Stomach (tissue), 9 donors: ENCODE data around the gene IRS2. TPM values are rescaled to one million over a fixed set of nuclear protein-coding genes. Genes with fewer than 3 reads are reported as not detected.

Experiments used
- DNase-seq, 2 donors: peaks; one replicate each; pipeline versions ENCODE4 v3.0.0 to v3.0.0-alpha.2; 2013 to 2019
- H3K27ac ChIP-seq, 5 donors: fragments of 200-600 bp in 4 of 5; sonication (generic) in 4 of 5; one replicate each; pipeline ENCODE4 v1.5.1; 2013 to 2019; ENCODE audit warnings: mild to moderate bottlenecking in 1 of 5, moderate library complexity in 1 of 5
- H3K27me3 ChIP-seq, 3 donors: fragments of 200-600 bp; sonication (generic); one replicate each; pipeline ENCODE4 v1.5.1; 2017 to 2019; ENCODE audit warnings: mixed run types in 1 of 3
- H3K36me3 ChIP-seq, 4 donors: fragments of 200-600 bp; sonication (generic); 1 replicate in 3 of 4; 2 replicates in 1 of 4; pipeline ENCODE4 v1.5.1; 2016 to 2019
- H3K4me1 ChIP-seq, 4 donors: fragments of 200-600 bp; sonication (generic); one replicate each; pipeline ENCODE4 v1.5.1; 2016 to 2019
- H3K4me3 ChIP-seq, 4 donors: fragments of 200-600 bp; sonication (generic) in 3 of 4; one replicate each; pipeline ENCODE4 v1.5.1; 2016 to 2019; ENCODE audit warnings: mild to moderate bottlenecking in 1 of 4
- H3K9me3 ChIP-seq, 4 donors: fragments of 200-600 bp; sonication (generic); one replicate each; pipeline ENCODE4 v1.5.1; 2016 to 2019
- EP300 ChIP-seq: sonication (generic); formaldehyde crosslinking; IDR thresholded peaks from one replicate; pipeline ENCODE4 v1.6.1; 2017; ENCODE audit warnings: antibody characterized with exemption
- POLR2A ChIP-seq, 4 donors: fragments of 450-650 bp; IDR thresholded peaks; one replicate each; pipeline ENCODE4 v1.6.1; 2016; ENCODE audit warnings: antibody characterized with exemption in 4 of 4, control low read depth in 2 of 4, mild to moderate bottlenecking in 1 of 4, moderate library complexity in 1 of 4
- POLR2AphosphoS5 ChIP-seq, 3 donors: sonication (generic); formaldehyde crosslinking; IDR thresholded peaks; one replicate each; pipeline ENCODE4 v1.6.1; 2016; ENCODE audit warnings: antibody characterized with exemption in 3 of 3
- WGBS, 5 donors: extraction: QIAGEN DNeasy Blood & Tissue Kit in 3 of 5; methylation state at CpG; one replicate each; pipeline versions ENCODE4 v1.1.5 to v1.1.7; 2013 to 2018; 5-methylcytosine and 5-hydroxymethylcytosine counted together
- intact Hi-C: fragments of 100-400 bp; cut with DNase I; formaldehyde crosslinking; loops from one replicate; pipeline ENCODE4 v1.15.1; 2023; ENCODE audit warnings: low total_unique reads
- polyA plus RNA-seq, 3 donors: library from polyadenylated mRNA; stranded (reverse); fragments of 200-250 nt; gene quantifications; one replicate each; pipeline ENCODE4 v1.2.3, GENCODE V29; 2013
- total RNA-seq, 5 donors: library from RNA; depleted of rRNA; stranded (reverse); fragments of >200 nt; gene quantifications; one replicate each; pipeline versions ENCODE4 v1.1.0 to v1.2.3, GENCODE V29; 2014 to 2016
- TF ChIP-seq, protein P1 (sequence below), 7 experiments: fragments of 450-650 bp in 4 of 7; fragments of 200-600 bp in 3 of 7; sonication (generic) in 3 of 7; IDR thresholded peaks; one replicate each; pipeline ENCODE4 v1.5.1; 2016 to 2019; ENCODE audit warnings: antibody characterized with exemption in 7 of 7, control low read depth in 2 of 7, mild to moderate bottlenecking in 1 of 7
- donor health status: healthy with polysubstance abuse.
- donor health status: Bipolar disorder and iron deficiency.
- donor health status: healthy.

IRS2 gene
- total and polyA plus RNA-seq, 8 donors: 2.7 to 24.1 (median 11.4) TPM

DNA sequence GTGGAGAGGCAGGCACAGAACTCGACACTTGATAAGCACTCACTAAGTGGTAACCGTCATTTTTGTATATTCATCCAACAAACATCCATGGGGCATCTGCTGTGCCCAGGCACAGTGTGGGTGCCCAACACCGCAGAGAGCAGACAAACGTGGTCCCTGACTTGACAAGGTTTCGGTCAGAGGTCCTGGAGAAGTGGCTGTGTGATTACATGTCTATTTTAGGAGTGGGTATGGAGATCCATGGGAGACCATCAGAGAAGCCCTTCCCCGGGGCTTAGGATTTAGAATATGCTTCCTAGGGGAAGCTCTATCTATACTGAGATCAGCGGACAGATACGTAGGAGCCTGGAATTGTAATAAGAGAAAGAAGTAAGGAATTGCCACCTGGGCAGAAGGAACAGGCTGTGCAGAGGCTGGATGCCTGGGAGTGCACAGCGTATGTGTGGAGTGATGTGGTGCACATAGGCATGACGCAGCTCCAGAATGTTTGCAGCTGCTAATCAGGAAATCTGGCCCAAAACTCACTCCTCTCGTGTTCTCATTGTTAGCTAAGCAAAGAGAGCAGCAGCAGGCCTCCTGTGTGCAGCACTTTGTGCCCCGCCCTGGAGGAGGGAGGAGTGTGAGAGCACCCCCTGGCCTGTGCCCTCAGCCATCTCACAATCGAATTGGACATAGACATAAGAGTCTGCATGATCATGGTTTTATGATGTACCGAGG is 23.0 kb upstream of the IRS2 start:
- WGBS, 5 donors: 61 to 70% (median 65%) methylated on average over 14 of the region's 14 CpGs
- DNase-seq: peak in 1 of 2 donors; percentile 39
- Histone ChIP-seq H3K36me3 (no peaks in the 10 kb centered on the region), H3K9me3 (no peaks in the 10 kb centered on the region), H3K27me3 (peaks cover 0 to 19% (median 0%) of the 10 kb centered on the region in 3 donors), H3K27ac (no peak overlapping the region), H3K4me1 (no peaks in the 10 kb centered on the region), H3K4me3 (no peak overlapping the region)
- TF ChIP-seq EP300: no peak
- TF ChIP-seq, protein P1, sequence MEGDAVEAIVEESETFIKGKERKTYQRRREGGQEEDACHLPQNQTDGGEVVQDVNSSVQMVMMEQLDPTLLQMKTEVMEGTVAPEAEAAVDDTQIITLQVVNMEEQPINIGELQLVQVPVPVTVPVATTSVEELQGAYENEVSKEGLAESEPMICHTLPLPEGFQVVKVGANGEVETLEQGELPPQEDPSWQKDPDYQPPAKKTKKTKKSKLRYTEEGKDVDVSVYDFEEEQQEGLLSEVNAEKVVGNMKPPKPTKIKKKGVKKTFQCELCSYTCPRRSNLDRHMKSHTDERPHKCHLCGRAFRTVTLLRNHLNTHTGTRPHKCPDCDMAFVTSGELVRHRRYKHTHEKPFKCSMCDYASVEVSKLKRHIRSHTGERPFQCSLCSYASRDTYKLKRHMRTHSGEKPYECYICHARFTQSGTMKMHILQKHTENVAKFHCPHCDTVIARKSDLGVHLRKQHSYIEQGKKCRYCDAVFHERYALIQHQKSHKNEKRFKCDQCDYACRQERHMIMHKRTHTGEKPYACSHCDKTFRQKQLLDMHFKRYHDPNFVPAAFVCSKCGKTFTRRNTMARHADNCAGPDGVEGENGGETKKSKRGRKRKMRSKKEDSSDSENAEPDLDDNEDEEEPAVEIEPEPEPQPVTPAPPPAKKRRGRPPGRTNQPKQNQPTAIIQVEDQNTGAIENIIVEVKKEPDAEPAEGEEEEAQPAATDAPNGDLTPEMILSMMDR (IDR thresholded peaks at IDR 0.05): no peak
- no peak for TF ChIP-seq POLR2A (IDR thresholded peaks at IDR 0.05)
- no peak for TF ChIP-seq POLR2AphosphoS5 (IDR thresholded peaks at IDR 0.05)
- intact Hi-C loops: no loop called here

DNA sequence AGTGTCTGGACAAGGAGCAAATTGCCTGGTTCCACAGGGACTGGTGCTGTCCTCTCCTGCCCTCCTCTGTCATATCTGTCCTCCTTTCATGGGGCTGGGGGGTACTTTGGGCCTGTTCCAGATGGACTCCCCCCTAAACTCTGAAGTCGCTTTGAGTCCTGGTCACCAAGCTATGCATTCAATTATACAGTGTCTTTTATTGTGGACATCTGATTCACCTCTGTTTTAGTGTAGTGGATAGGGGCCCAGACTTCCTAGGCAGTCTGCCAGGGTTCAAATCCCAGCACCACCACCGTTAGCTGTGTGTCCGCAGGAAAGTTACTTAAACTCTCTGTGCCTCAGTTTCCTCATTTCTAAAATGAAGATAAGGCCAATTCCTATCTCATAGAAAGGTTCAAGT is 21.0 kb upstream of the IRS2 start:
- H3K27ac ChIP-seq: no peak overlapping the region
- intact Hi-C loops: no loop called here
- H3K27me3 ChIP-seq: peaks cover 0 to 19% (median 0%) of the 10 kb centered on the region in 3 donors
- no peaks in the 10 kb centered on the region for H3K9me3 ChIP-seq
- no peak for TF ChIP-seq POLR2AphosphoS5 (IDR thresholded peaks at IDR 0.05)
- no peak for TF ChIP-seq POLR2A (IDR thresholded peaks at IDR 0.05)
- no peak for TF ChIP-seq EP300
- TF ChIP-seq, protein P1 (IDR thresholded peaks at IDR 0.05): no peak
- no peaks in the 10 kb centered on the region for H3K4me1 ChIP-seq
- no peaks in the 10 kb centered on the region for H3K36me3 ChIP-seq
- no peak overlapping the region for H3K4me3 ChIP-seq
- no peak for DNase-seq
- WGBS, 5 donors: 84 to 92% (median 88%) methylated on average over 3 of the region's 3 CpGs

DNA sequence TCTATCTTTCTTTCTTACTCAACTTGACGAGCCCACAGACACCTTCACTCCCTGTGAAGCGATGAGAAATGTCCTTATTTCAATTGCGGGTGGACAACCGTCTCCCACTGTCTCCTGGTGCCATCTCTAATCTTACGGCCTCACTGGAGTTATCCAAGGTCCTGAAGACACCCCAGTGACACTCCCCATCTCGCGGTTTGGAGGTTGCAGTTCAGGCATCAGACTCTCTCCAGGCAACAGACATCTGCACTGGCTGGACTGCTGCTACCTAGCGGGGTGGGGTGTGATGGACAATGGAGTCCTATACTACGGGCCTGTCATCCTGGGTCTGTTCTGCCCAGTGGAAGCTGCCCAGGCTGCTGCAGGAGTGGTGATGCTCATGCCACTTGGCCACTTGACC is 18.3 kb upstream of the IRS2 start:
- DNase-seq: no peak
- Histone ChIP-seq H3K27me3 (peaks cover 0 to 8% (median 0%) of the 10 kb centered on the region in 3 donors), H3K36me3 (no peaks in the 10 kb centered on the region), H3K4me1 (no peaks in the 10 kb centered on the region), H3K27ac (no peak overlapping the region), H3K4me3 (no peak overlapping the region), H3K9me3 (no peaks in the 10 kb centered on the region)
- intact Hi-C loops: no loop called here
- 74 to 86% (median 85%) methylated on average over 9 of the region's 9 CpGs for WGBS, 5 donors
- TF ChIP-seq POLR2AphosphoS5 (IDR thresholded peaks at IDR 0.05): no peak
- TF ChIP-seq EP300: no peak
- TF ChIP-seq, protein P1 (IDR thresholded peaks at IDR 0.05): no peak
- TF ChIP-seq POLR2A (IDR thresholded peaks at IDR 0.05): no peak

DNA sequence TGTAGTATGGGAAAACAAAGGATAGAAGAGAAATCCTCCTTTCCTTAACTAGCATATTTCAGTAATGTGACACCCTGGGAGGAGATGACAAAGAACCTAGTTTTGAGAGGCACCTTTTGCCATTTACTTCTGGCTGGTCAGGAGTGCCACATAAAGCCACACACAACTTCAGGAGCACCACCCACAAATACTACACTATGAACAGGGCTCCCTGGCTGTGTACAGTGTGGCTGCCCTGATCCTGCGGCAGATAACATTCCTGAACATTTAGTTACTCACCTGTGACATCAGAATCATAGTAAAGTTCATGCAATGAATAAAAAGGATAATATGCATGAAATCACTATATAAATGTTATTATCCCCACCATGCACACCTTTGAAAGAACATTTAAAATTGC is 17.4 kb upstream of the IRS2 start:
- peak; percentile 51 to 66 for DNase-seq
- intact Hi-C loops: no loop called here
- no peaks in the 10 kb centered on the region for H3K9me3 ChIP-seq
- H3K36me3 ChIP-seq: no peaks in the 10 kb centered on the region
- H3K4me3 ChIP-seq: no peak overlapping the region
- peaks cover 0 to 8% (median 0%) of the 10 kb centered on the region in 3 donors for H3K27me3 ChIP-seq
- H3K27ac ChIP-seq: peak overlapping the region in 1 of 5 donors; percentile 43
- H3K4me1 ChIP-seq: no peaks in the 10 kb centered on the region
- 31 to 79% (median 40%) methylated on average over 1 of the region's 1 CpG for WGBS, 5 donors
- no peak for TF ChIP-seq POLR2A (IDR thresholded peaks at IDR 0.05)
- peak in 1 of 3 donors; percentile 59 for TF ChIP-seq POLR2AphosphoS5 (IDR thresholded peaks at IDR 0.05)

DNA sequence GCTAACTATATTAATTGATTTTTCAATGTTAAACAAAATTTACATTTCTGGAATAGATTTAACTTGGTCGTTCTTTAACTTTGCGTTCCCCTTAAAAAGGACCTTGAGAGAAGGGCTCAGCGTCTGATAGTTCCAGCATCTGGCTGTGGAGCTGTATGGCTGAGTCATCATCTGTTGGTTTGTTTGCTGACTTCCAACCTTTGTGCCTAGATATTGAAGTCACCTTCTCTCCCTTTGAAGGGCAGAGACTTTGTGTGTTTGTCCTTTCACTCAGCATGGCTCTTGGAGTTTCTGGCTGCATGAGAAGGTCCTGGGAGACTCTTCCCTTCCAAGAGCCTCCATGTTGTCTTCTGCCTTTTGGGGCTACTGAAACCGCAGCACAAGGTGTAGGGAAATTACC is 16.6 kb upstream of the IRS2 start:
- no peaks in the 10 kb centered on the region for H3K4me1 ChIP-seq
- H3K27ac ChIP-seq: peak overlapping the region in 3 of 5 donors; percentile 34 to 59 (median 43)
- peaks cover 0 to 4% (median 0%) of the 10 kb centered on the region in 3 donors for H3K27me3 ChIP-seq
- intact Hi-C loops: no loop called here
- peak in 1 of 2 donors; percentile 72 for DNase-seq
- no peaks in the 10 kb centered on the region for H3K36me3 ChIP-seq
- TF ChIP-seq POLR2A (IDR thresholded peaks at IDR 0.05): no peak
- peak in 1 of 3 donors; percentile 27 for TF ChIP-seq POLR2AphosphoS5 (IDR thresholded peaks at IDR 0.05)
- H3K4me3 ChIP-seq: no peak overlapping the region
- H3K9me3 ChIP-seq: no peaks in the 10 kb centered on the region
- WGBS, 5 donors: 56 to 72% (median 67%) methylated on average over 4 of the region's 4 CpGs
